ENCODE results near the gene CELF4.

The CELF4 gene

GRCh38 chr18:37242091-37242490, 323.5 kb downstream of the CELF4 start:
- no peak for TF ChIP-seq CTCF (IDR thresholded peaks at IDR 0.05; ENCODE audit: extremely low read depth, missing control alignments)

GRCh38 chr18:37238282-37239108, 327.1 kb downstream of the CELF4 start:
- DNase-seq (ENCODE audit: low spot score) = no peak
- no peak for TF ChIP-seq CTCF (IDR thresholded peaks at IDR 0.05; ENCODE audit: extremely low read depth, missing control alignments)

More at GRCh38 chr18:37242091-37242490, 323.5 kb downstream of the CELF4 start:
- no peak for DNase-seq (ENCODE audit: low spot score)

GRCh38 chr18:37235583-37235982, 330.0 kb downstream of the CELF4 start:
- DNase-seq (ENCODE audit: low spot score) = no peak
- no peak for TF ChIP-seq CTCF (IDR thresholded peaks at IDR 0.05; ENCODE audit: extremely low read depth, missing control alignments)

- DNase-seq (ENCODE audit: low spot score) = no peak
- TF ChIP-seq CTCF (IDR thresholded peaks at IDR 0.05; ENCODE audit: extremely low read depth, missing control alignments) = no peak
These were observed 334.3 kb downstream of the CELF4 start for GRCh38 chr18:37231251-37231650.

- DNase-seq (ENCODE audit: low spot score) = no peak
- TF ChIP-seq CTCF (IDR thresholded peaks at IDR 0.05; ENCODE audit: extremely low read depth, missing control alignments) = no peak
These were observed 334.8 kb downstream of the CELF4 start for GRCh38 chr18:37230768-37231167.

- TF ChIP-seq CTCF (IDR thresholded peaks at IDR 0.05; ENCODE audit: extremely low read depth, missing control alignments) = no peak
- no peak for DNase-seq (ENCODE audit: low spot score)
These were observed 340.3 kb downstream of the CELF4 start for GRCh38 chr18:37225279-37225678.

- no peak for TF ChIP-seq CTCF (IDR thresholded peaks at IDR 0.05; ENCODE audit: extremely low read depth, missing control alignments)
- DNase-seq (ENCODE audit: low spot score) = no peak
These were observed 342.6 kb downstream of the CELF4 start for GRCh38 chr18:37222999-37223378.
